ENCODE measurements around the gene HIPK3. TPM values are rescaled to one million over a fixed set of nuclear protein-coding genes. Genes with fewer than 3 reads are reported as not detected.

HIPK3 gene
- total RNA-seq, 1 experiment from 2014 or later: 68.5 TPM

- ChIA-PET POLR2A (no interaction called here), CTCF (no interaction called here)
- Mint-ChIP-seq H3K4me3 (ENCODE audit: unreplicated experiment) (no peak overlapping the region), H3K27ac (ENCODE audit: unreplicated experiment) (no peak overlapping the region), H3K9me3 (ENCODE audit: unreplicated experiment) (no peaks in the 10 kb centered on the region), H3K36me3 (ENCODE audit: insufficient read depth, unreplicated experiment) (no peaks in the 10 kb centered on the region), H3K4me1 (ENCODE audit: low read depth, unreplicated experiment) (peaks cover 8% of the 10 kb centered on the region), H3K27me3 (ENCODE audit: insufficient read depth, unreplicated experiment) (peaks cover 4% of the 10 kb centered on the region)
- Histone ChIP-seq H3K36me3 (ENCODE audit: control insufficient read depth, insufficient read depth, low read length) (no peaks in the 10 kb centered on the region), H3K9me3 (no peaks in the 10 kb centered on the region), H3K4me1 (peaks cover 14% of the 10 kb centered on the region), H3K4me3 (ENCODE audit: low read depth, low read length) (no peak overlapping the region), H3K27me3 (replicated peaks; ENCODE audit: control insufficient read depth, insufficient read depth, low read length) (no peaks in the 10 kb centered on the region)
- DNase-seq: no peak
- BruUV-seq (replicated peaks): no TSS peak
- TF ChIP-seq, protein P1, sequence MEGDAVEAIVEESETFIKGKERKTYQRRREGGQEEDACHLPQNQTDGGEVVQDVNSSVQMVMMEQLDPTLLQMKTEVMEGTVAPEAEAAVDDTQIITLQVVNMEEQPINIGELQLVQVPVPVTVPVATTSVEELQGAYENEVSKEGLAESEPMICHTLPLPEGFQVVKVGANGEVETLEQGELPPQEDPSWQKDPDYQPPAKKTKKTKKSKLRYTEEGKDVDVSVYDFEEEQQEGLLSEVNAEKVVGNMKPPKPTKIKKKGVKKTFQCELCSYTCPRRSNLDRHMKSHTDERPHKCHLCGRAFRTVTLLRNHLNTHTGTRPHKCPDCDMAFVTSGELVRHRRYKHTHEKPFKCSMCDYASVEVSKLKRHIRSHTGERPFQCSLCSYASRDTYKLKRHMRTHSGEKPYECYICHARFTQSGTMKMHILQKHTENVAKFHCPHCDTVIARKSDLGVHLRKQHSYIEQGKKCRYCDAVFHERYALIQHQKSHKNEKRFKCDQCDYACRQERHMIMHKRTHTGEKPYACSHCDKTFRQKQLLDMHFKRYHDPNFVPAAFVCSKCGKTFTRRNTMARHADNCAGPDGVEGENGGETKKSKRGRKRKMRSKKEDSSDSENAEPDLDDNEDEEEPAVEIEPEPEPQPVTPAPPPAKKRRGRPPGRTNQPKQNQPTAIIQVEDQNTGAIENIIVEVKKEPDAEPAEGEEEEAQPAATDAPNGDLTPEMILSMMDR (IDR thresholded peaks at IDR 0.05; ENCODE audit: insufficient read depth in 1 of 2, low read depth in 1 of 2, low read length in 1 of 2, severe bottlenecking in 1 of 2, unreplicated experiment in 1 of 2): no peak
- intact Hi-C loops (cut with micrococcal nuclease; ENCODE audit: unreplicated experiment): no loop called here
These were observed 111.8 kb downstream of the HIPK3 start for GRCh38 chr11:33368931-33369330.

GRCh38 chr11:33373636-33374035 is 116.5 kb downstream of the HIPK3 start:
- no peak overlapping the region for H3K4me3 Mint-ChIP-seq (ENCODE audit: unreplicated experiment)
- Histone ChIP-seq H3K36me3 (ENCODE audit: control insufficient read depth, insufficient read depth, low read length) (no peaks in the 10 kb centered on the region), H3K4me1 (peaks cover 21% of the 10 kb centered on the region), H3K4me3 (ENCODE audit: low read depth, low read length) (no peak overlapping the region), H3K27me3 (replicated peaks; ENCODE audit: control insufficient read depth, insufficient read depth, low read length) (peaks cover 3% of the 10 kb centered on the region; the same call in 1 of the 2 replicates), H3K9me3 (no peaks in the 10 kb centered on the region)
- H3K4me1 Mint-ChIP-seq (ENCODE audit: low read depth, unreplicated experiment): peaks cover 12% of the 10 kb centered on the region
- H3K27ac Mint-ChIP-seq (ENCODE audit: unreplicated experiment): no peak overlapping the region
- no TSS peak for BruUV-seq (replicated peaks)
- H3K36me3 Mint-ChIP-seq (ENCODE audit: insufficient read depth, unreplicated experiment): no peaks in the 10 kb centered on the region
- CTCF ChIA-PET: no interaction called here
- intact Hi-C loops (cut with micrococcal nuclease; ENCODE audit: unreplicated experiment): no loop called here
- DNase-seq: no peak
- POLR2A ChIA-PET: no interaction called here
- H3K27me3 Mint-ChIP-seq (ENCODE audit: insufficient read depth, unreplicated experiment): peaks cover 16% of the 10 kb centered on the region
- H3K9me3 Mint-ChIP-seq (ENCODE audit: unreplicated experiment): no peaks in the 10 kb centered on the region
- TF ChIP-seq, protein P1 (IDR thresholded peaks at IDR 0.05; ENCODE audit: insufficient read depth in 1 of 2, low read depth in 1 of 2, low read length in 1 of 2, severe bottlenecking in 1 of 2, unreplicated experiment in 1 of 2): no peak

DNA sequence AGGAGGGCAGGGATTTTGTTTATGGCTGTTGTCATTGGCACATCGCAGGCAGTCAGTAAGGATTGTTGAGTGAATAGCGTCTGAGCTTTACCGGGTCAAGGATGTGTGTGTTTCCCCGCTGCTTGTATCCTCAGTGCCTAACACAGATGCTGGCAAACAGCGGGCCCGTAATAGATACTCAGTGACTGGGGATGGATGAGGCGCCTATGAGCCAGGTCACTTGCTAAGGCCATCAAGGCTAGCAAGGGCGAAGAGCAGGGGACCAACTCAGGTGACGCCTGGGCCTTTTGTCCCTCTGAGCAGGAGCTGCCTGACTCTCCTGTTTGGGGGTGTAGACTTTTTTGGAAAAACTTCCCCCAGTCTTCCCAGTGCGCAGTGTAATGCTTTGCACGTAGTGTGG is 118.1 kb downstream of the HIPK3 start:
- Histone ChIP-seq H3K4me1 (peaks cover 17% of the 10 kb centered on the region), H3K27me3 (replicated peaks; ENCODE audit: control insufficient read depth, insufficient read depth, low read length) (peaks cover 3% of the 10 kb centered on the region; the same call in 1 of the 2 replicates), H3K4me3 (ENCODE audit: low read depth, low read length) (peak overlapping the region; percentile 55), H3K9me3 (no peaks in the 10 kb centered on the region), H3K36me3 (ENCODE audit: control insufficient read depth, insufficient read depth, low read length) (no peaks in the 10 kb centered on the region)
- ChIA-PET CTCF (no interaction called here), POLR2A (no interaction called here)
- H3K9me3 Mint-ChIP-seq (ENCODE audit: unreplicated experiment): no peaks in the 10 kb centered on the region
- TF ChIP-seq, protein P1 (IDR thresholded peaks at IDR 0.05; ENCODE audit: insufficient read depth in 1 of 2, low read depth in 1 of 2, low read length in 1 of 2, severe bottlenecking in 1 of 2, unreplicated experiment in 1 of 2): no peak
- no TSS peak for BruUV-seq (replicated peaks)
- H3K36me3 Mint-ChIP-seq (ENCODE audit: insufficient read depth, unreplicated experiment): no peaks in the 10 kb centered on the region
- no peak overlapping the region for H3K27ac Mint-ChIP-seq (ENCODE audit: unreplicated experiment)
- DNase-seq: no peak
- H3K27me3 Mint-ChIP-seq (ENCODE audit: insufficient read depth, unreplicated experiment): peaks cover 22% of the 10 kb centered on the region
- peaks cover 6% of the 10 kb centered on the region for H3K4me1 Mint-ChIP-seq (ENCODE audit: low read depth, unreplicated experiment)
- H3K4me3 Mint-ChIP-seq (ENCODE audit: unreplicated experiment): peak overlapping the region; percentile 64
- intact Hi-C loops (cut with micrococcal nuclease; ENCODE audit: unreplicated experiment): no loop called here

Data from Caco-2 (cell line).